ENCODE results near the gene KIF3B. TPM values are rescaled to one million over a fixed set of nuclear protein-coding genes. Genes with fewer than 3 reads are reported as not detected.

The KIF3B gene
- total RNA-seq, 1 experiment from 2014 or later, result 20.0 TPM

GRCh38 chr20:32344835-32345506 lies 67.5 kb downstream of the KIF3B start:
- Histone ChIP-seq H4K20me1 (ENCODE audit: low read length) (no peaks in the 10 kb centered on the region), H3K9me2 (replicated peaks; ENCODE audit: low read length) (no peaks in the 10 kb centered on the region), H3K9me3 (ENCODE audit: low read length) (no peaks in the 10 kb centered on the region), H3K4me3 (ENCODE audit: low read length) (no peak overlapping the region), H3K79me2 (ENCODE audit: low read length) (no peaks in the 10 kb centered on the region), H3F3A (ENCODE audit: low read length, unreplicated experiment) (no peaks in the 10 kb centered on the region), H3K27me3 (ENCODE audit: low read length) (no peaks in the 10 kb centered on the region), H3K9ac (ENCODE audit: low read length) (no peak overlapping the region), H2AFZ (ENCODE audit: low read length) (no peak overlapping the region), H3K4me1 (ENCODE audit: insufficient read depth, low read length) (peaks cover 28% of the 10 kb centered on the region), H3K4me2 (ENCODE audit: low read length) (peak overlapping the region; percentile 15; the same call in 1 of the 2 replicates), H3K36me3 (ENCODE audit: low read depth, low read length) (no peaks in the 10 kb centered on the region), H3K27ac (ENCODE audit: low read length) (no peak overlapping the region)
- intact Hi-C loops (cut with micrococcal nuclease), result no loop called here
- TF ChIP-seq EZH2 (IDR thresholded peaks at IDR 0.05; ENCODE audit: low read length, unreplicated experiment) (no peak), EZH2phosphoT487 (IDR thresholded peaks at IDR 0.05; ENCODE audit: borderline replicate concordance, low read length) (no peak), CTCF (conservative IDR thresholded peaks at IDR 0.05; ENCODE audit: low read depth, low read length) (no peak)
- DNase-seq (peak; percentile 16), ATAC-seq (peak; percentile 47)
- ChIA-PET POLR2A (ENCODE audit: unreplicated experiment) (interaction anchor here (0.7 kb wide), 1 partner anchor 14 kb away, joined by 6 read pairs; no protein-coding TSS in a partner anchor), CTCF (no interaction called here)
- no TSS peak for BruUV-seq (replicated peaks)

GRCh38 chr20:32348207-32348606 lies 70.8 kb downstream of the KIF3B start:
- TF ChIP-seq EZH2 (IDR thresholded peaks at IDR 0.05; ENCODE audit: low read length, unreplicated experiment), result no peak
- TF ChIP-seq CTCF (conservative IDR thresholded peaks at IDR 0.05; ENCODE audit: low read depth, low read length), result no peak
- no peak for TF ChIP-seq EZH2phosphoT487 (IDR thresholded peaks at IDR 0.05; ENCODE audit: borderline replicate concordance, low read length)
- no peaks in the 10 kb centered on the region for H3F3A ChIP-seq (ENCODE audit: low read length, unreplicated experiment)
- H3K9me3 ChIP-seq (ENCODE audit: low read length), result no peaks in the 10 kb centered on the region
- POLR2A ChIA-PET (ENCODE audit: unreplicated experiment), result interaction anchor here (0.7 kb wide), 1 partner anchor 93 kb away, joined by 3 read pairs; no protein-coding TSS in a partner anchor
- no peaks in the 10 kb centered on the region for H4K20me1 ChIP-seq (ENCODE audit: low read length)
- no TSS peak for BruUV-seq (replicated peaks)
- intact Hi-C loops (cut with micrococcal nuclease), result no loop called here
- H3K27ac ChIP-seq (ENCODE audit: low read length), result no peak overlapping the region
- no peak overlapping the region for H3K4me3 ChIP-seq (ENCODE audit: low read length)
- CTCF ChIA-PET, result no interaction called here
- H3K9ac ChIP-seq (ENCODE audit: low read length), result no peak overlapping the region
- no peak overlapping the region for H3K4me2 ChIP-seq (ENCODE audit: low read length)
- H3K79me2 ChIP-seq (ENCODE audit: low read length), result no peaks in the 10 kb centered on the region
- no peak overlapping the region for H2AFZ ChIP-seq (ENCODE audit: low read length)
- no peak for DNase-seq
- H3K36me3 ChIP-seq (ENCODE audit: low read depth, low read length), result no peaks in the 10 kb centered on the region
- ATAC-seq, result no peak
- H3K27me3 ChIP-seq (ENCODE audit: low read length), result no peaks in the 10 kb centered on the region
- peaks cover 16% of the 10 kb centered on the region for H3K4me1 ChIP-seq (ENCODE audit: insufficient read depth, low read length)
- H3K9me2 ChIP-seq (replicated peaks; ENCODE audit: low read length), result no peaks in the 10 kb centered on the region

- CTCF ChIA-PET, result no interaction called here
- no TSS peak for BruUV-seq (replicated peaks)
- Histone ChIP-seq H3K4me2 (ENCODE audit: low read length) (no peak overlapping the region), H3K79me2 (ENCODE audit: low read length) (no peaks in the 10 kb centered on the region), H3K9me3 (ENCODE audit: low read length) (no peaks in the 10 kb centered on the region), H3K9ac (ENCODE audit: low read length) (no peak overlapping the region), H3K4me3 (ENCODE audit: low read length) (no peak overlapping the region), H3K9me2 (replicated peaks; ENCODE audit: low read length) (no peaks in the 10 kb centered on the region), H2AFZ (ENCODE audit: low read length) (no peak overlapping the region), H3K36me3 (ENCODE audit: low read depth, low read length) (no peaks in the 10 kb centered on the region), H3K4me1 (ENCODE audit: insufficient read depth, low read length) (peaks cover 17% of the 10 kb centered on the region), H3K27me3 (ENCODE audit: low read length) (no peaks in the 10 kb centered on the region), H4K20me1 (ENCODE audit: low read length) (no peaks in the 10 kb centered on the region), H3K27ac (ENCODE audit: low read length) (no peak overlapping the region), H3F3A (ENCODE audit: low read length, unreplicated experiment) (peaks cover 2% of the 10 kb centered on the region)
- POLR2A ChIA-PET (ENCODE audit: unreplicated experiment), result no interaction called here
- DNase-seq, result no peak
- intact Hi-C loops (cut with micrococcal nuclease), result loop anchor here (10.0 kb wide), 1 partner anchor 146 kb away; the partner anchor contains the start of genes PLAGL2 and POFUT1
- TF ChIP-seq EZH2 (IDR thresholded peaks at IDR 0.05; ENCODE audit: low read length, unreplicated experiment) (no peak), EZH2phosphoT487 (IDR thresholded peaks at IDR 0.05; ENCODE audit: borderline replicate concordance, low read length) (no peak), CTCF (conservative IDR thresholded peaks at IDR 0.05; ENCODE audit: low read depth, low read length) (no peak)
- ATAC-seq, result no peak
These were observed 73.0 kb downstream of the KIF3B start for GRCh38 chr20:32350421-32350820.
